Renal pelvis (tissue), 4 donors: ENCODE data around the gene PHF10. TPM values are rescaled to one million over a fixed set of nuclear protein-coding genes. Genes with fewer than 3 reads are reported as not detected.
"Not testable (repeated sequence)": the region's sequence is repeated elsewhere in the genome, so short reads cannot be mapped to it uniquely, and the experiment has no call there.

Experiments
- DNase-seq: peaks from one replicate; pipeline ENCODE4 v3.0.0-alpha.2; 2013
- polyA plus RNA-seq, 3 donors: library from polyadenylated mRNA; unstranded; fragments of 120-200 nt; gene quantifications; one replicate each; pipeline ENCODE4 v1.2.1, GENCODE V29; 2013; ENCODE audit not compliant: insufficient read length in 3 of 3

The PHF10 gene
- polyA plus RNA-seq, 3 donors = 97.9 to 113 (median 110) TPM

DNA sequence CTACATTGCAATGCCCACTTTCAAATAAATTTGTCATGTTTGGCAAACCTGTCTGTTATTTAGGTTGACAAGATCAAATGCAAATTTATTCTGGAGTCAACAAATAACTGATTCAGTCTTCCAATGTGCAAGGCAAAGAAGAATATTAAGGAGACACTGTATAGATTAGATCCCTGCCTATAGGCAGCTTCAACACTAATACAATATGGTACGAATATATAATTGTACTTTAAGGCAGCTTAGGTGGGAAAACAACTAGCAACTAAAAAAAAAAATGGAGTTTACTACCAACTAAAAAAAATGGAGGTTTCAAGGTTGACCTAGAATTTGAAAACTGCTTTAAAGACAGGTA lies 1.7 kb upstream of the PHF10 start:
- DNase-seq = no peak

DNA sequence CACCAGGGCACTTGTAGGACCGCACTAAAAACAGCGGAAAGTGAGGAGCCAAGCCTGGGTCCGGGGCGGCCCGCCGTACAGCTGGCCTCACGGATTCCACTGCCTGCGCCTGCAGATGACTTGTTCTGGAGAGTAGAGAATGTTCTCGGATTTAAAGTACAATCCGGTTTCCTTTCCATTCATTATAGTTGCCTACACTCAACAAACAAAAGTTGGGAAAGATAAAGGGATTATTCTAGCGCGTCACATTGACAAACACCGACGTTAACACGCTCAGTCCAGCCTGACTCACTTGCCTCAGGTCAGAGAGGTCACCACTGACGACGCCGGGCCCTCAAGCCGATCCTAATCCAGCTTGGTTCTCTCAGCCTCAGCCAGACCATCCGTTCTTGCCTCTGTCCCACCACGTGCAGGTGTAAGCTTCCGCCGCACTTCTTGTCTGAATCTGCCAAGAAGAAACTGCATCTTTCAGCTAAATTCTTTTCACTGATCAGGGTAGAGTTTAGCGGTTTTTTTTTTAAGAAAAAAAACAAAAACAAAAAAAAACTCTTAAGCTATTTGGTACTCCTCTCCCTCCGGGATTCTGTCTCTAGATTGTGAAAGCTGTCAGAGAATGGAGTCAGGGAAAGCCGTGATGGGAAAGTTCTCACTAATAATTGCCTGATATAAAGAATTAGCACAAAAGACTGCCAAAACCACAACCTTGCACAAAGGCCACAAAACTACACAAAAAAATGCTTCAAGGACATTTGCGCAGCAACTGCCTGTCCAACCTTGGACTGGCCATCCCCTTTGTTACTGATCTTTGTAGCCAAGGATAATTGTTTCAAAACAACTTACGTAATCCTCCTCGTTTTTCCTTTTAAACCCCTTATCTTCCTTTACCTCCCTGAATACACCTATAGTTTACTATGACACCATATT lies 1.1 kb upstream of the PHF10 start:
- peak; percentile 64 for DNase-seq

DNA sequence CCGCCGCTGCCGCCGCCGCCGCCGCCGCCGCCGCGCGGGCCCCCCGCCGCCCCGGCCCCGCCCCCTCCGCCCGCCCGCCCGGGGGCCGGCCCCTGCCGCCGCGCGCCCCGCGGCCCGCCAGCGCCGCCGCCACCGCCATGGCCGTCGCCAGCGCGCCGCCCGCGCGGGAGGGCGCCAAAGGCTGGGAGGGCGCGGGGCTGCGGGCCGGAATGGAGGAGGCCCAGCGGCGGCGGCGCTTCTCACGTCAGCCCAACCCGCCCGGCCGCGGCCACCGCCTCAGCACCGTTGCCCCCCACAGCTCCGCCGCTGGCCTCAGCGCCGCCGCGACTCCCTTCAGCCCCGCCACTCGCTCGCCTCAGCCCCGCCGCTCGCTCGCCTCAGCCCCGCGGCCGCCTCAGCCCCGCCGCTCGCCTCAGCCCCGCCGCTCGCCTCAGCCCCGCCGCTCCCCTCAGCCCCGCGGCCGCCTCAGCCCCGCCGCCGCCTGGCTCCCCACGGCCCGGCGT lies 258 bp downstream of the PHF10 start:
- peak; percentile 12 for DNase-seq

- peak; percentile 73 for DNase-seq
These were observed 945 bp downstream of the PHF10 start for GRCh38 chr6:169723200-169723909.

- DNase-seq = peak; percentile 49
These were observed 1.7 kb downstream of the PHF10 start for GRCh38 chr6:169722362-169723199.

DNA sequence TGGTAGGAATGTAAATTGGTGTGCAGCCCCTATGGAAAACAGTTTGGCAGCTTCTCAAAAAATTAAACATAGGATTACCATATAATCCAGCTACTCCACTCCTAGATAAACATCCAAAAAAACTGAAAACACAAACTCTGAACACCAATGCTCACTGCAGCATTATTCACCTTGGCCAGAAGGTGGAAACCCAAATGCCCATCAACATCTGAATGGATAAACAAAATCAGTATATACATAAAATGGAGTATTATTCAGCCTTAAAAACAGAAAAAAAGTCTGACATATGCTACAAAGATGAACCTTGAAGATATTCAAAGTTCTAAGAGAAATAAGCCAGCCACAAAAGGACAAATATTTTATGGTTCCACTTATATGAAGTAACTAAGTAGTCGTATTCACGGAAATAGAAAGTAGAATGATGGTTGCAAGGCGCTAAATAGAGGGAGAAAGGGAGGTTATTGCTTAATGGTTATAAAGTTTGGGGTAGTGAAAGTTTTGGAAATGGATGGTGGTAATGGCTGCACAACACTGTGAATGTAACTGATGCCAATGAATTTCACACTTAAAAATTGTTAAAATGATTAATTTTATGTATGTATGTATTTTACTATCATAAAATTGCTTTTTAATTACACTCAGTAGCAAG lies 4.0 kb downstream of the PHF10 start:
- no peak for DNase-seq

GRCh38 chr6:169719117-169719516 lies 5.2 kb downstream of the PHF10 start:
- no peak for DNase-seq

GRCh38 chr6:169714595-169714994 lies 9.7 kb downstream of the PHF10 start:
- no peak for DNase-seq

- no peak for DNase-seq
These were observed 10.1 kb downstream of the PHF10 start for GRCh38 chr6:169714178-169714577.

- no peak for DNase-seq
These were observed 14.3 kb downstream of the PHF10 start for GRCh38 chr6:169710009-169710408.

GRCh38 chr6:169709293-169709692 lies 15.0 kb downstream of the PHF10 start:
- DNase-seq = no peak

- DNase-seq = no peak
These were observed 16.5 kb downstream of the PHF10 start for GRCh38 chr6:169707772-169708171.

DNA sequence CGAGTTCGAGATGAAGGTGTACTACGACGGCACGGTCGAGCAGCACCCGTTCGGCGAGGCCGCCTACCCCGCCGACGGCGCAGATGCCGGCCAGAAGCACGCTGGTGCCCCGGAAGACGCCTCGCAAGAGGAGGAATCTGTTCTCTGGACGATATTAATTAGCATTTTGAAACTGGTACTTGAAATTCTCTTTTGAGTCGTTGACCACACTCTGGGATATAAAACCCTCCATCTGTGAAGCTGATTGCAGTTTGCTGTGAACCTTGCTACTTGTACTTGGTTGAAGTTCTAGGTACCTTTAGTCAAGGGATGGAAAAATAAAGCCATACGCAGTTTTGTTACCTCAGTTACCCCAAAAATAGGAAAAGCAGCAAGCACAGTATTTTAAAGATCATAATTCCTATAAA lies 21.5 kb downstream of the PHF10 start:
- DNase-seq = no peak

DNA sequence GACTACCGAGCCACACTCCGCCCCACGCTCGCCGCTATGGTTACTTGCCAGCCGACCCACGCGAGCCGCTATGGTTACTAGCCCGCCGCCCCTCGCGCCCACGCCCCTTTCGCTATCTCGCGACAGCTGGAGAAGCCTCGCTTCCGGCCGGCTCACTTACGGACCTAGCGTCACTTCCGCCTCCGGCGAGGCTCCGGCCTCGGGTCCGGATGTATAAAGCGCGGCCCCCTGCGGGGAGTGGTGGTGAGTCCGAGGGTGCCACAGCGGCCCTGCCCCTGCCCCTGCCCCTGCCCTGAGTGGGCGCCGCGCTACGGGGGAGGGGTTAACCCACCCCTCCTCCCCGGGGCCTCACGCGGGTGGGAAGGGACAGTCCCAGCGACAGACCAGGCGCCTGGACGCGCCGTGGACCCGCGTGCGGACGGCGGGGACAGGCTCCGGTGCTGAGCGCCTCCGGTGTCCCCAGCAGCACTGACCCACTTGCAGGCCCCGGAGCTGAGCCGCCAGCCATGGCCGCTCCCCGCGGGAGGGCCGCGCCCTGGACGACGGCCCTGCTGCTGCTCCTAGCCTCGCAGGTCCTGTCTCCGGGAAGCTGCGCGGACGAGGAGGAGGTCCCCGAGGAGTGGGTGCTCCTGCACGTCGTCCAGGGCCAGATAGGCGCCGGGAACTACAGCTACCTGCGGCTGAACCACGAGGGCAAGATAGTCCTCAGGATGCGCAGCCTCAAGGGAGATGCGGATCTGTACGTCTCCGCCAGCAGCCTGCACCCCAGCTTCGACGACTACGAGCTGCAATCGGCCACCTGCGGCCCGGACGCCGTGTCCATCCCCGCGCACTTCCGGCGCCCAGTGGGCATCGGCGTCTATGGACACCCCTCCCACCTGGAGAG lies 22.1 kb downstream of the PHF10 start, which contains the start of the genes C6orf120 and WDR27:
Gene C6orf120, plus strand, starts transcription at position 173 of the 886 bp plus-strand sequence. Its CDS starts 334 bp downstream, at position 507.
Gene WDR27, minus strand, starts transcription at position 76 of the 886 bp plus-strand sequence. CDS start 13,024 bp downstream, outside the sequence.
- peak; percentile 95 for DNase-seq

GRCh38 chr6:169701311-169701953 lies 22.9 kb downstream of the PHF10 start:
- peak; percentile 8 for DNase-seq

DNA sequence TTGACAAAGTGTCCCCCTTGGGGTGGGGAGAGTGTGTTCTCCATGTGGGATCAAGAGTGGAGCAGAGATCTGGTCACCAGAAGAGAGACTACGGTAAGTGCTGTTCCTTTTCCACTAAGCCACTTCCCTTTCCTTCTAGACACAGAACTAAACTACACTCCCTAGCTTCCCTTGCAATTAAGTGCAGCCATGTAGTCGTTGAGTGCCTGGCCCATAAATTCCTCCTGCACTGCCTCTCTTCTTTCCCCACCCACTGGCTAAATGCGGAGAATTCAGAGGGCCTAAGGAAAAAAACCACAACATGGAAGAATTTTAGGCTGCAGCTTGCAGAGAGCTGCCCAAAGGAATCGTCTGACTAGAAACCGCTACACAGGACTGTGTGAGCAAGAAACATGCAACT lies 24.0 kb downstream of the PHF10 start:
- DNase-seq = peak; percentile 28

DNA sequence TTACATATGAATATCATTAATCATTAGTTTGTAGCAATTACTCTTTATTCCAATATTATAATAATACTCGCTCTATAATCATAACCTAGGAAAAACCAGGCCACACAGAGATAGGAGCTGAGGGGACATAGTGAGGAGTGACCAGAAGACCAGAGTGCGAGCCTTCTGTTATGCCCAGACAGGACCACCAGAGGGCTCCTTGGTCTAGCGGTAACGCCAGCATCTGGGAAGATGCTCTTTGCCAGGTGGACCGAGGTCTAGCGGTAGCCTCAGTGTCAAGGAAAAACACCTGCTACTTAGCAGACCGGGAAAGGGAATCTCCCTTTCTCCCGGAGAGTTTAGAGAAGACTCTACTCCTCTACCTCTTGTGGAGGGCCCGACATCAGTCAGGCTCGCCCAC lies 27.2 kb downstream of the PHF10 start:
- DNase-seq = not testable (repeated sequence)

DNA sequence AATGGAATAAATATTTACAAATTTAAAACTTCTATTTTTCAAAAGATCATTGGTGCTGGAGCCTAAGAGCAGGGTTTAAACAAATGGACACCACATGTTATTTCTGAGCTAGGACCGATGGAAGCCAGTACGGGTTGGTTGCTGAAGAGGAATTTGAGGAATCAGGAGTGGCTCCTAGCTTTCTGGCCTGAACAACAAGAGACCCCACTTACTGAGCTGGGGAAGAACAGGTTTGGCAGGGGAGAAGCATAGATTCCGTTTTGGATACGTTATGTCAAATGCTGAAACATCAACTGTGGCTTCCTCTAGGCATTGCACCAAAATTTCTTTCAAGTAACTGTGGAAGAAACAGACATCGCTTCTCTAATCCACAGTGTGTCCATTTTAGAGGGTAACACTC lies 29.2 kb downstream of the PHF10 start:
- DNase-seq = no peak

DNA sequence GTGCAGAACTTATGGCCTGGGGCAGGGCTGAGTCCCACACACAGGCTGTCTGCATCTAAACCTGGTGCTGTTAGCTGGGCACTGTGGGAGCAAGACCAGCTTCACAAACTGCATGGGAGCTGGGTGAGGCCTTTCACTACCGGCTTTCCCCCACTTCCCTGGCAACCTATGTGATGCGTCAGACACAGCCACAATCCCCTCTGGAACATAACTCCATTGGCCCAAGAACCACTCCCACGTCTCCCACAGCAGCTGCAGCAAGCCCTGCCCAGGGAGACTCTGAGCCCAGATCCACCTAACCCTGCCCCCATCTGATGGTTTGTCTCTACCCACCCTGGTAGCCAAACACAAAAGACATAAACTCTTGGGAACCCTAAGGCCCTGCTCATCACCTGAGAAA lies 31.8 kb downstream of the PHF10 start:
- no peak for DNase-seq

DNA sequence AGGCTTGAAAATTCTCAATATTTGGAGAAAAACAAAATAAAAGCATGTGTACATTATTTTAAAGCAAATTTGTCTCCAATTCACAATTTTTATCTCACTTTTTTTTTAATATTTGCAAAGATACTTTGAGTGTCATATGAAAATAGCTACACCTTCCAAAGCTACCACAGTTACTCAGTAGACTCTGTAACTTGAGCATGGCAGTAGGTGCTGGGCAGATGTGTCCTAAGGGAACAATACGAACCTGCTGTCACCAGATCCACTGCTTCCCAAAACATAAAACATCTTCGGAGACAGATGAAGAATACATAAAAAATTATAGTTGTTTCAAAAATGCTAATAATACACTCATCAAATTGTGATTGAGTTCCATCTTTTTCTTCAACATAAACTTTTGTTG lies 33.0 kb downstream of the PHF10 start:
- DNase-seq = no peak
